ENCODE measurements around the gene HSPD1.

GRCh38 chr2:197464175-197464574 lies 35.5 kb downstream of the HSPD1 start:
- TF ChIP-seq CTCF (IDR thresholded peaks at IDR 0.05), result no peak
- TF ChIP-seq POLR2AphosphoS5 (IDR thresholded peaks at IDR 0.05), result no peak
- TF ChIP-seq POLR2A (IDR thresholded peaks at IDR 0.05), result no peak
- no peak for TF ChIP-seq EP300 (IDR thresholded peaks at IDR 0.05)
